GM18861 (cell line): ENCODE results near the gene INAVA.

Source experiments
- ATAC-seq: cut with Tn5 transposase; IDR thresholded peaks from one replicate; pipeline ENCODE4 v1.9.1; 2021; ENCODE audit not compliant: unreplicated experiment

Gene INAVA

GRCh38 chr1:200894712-200895442, at the start of gene INAVA:
Gene INAVA, plus strand, starts transcription at chr1:200894900. Its CDS starts 3,501 bp downstream, at chr1:200898401.
- ATAC-seq: no peak

GRCh38 chr1:200845360-200845759, 49.3 kb upstream of the INAVA start:
- ATAC-seq: no peak

GRCh38 chr1:200846398-200846797, 48.3 kb upstream of the INAVA start:
- no peak for ATAC-seq

GRCh38 chr1:200849430-200849829, 45.3 kb upstream of the INAVA start:
- ATAC-seq: no peak

- no peak for ATAC-seq
Observed at GRCh38 chr1:200850554-200850953, 44.1 kb upstream of the INAVA start.

GRCh38 chr1:200856716-200857357, 37.9 kb upstream of the INAVA start:
- no peak for ATAC-seq

- ATAC-seq: no peak
Observed at GRCh38 chr1:200857804-200858203, 36.9 kb upstream of the INAVA start.

GRCh38 chr1:200861937-200862647, 32.6 kb upstream of the INAVA start:
- peak; percentile 27 for ATAC-seq

GRCh38 chr1:200862713-200863415, 31.8 kb upstream of the INAVA start:
- no peak for ATAC-seq

GRCh38 chr1:200866116-200866515, 28.6 kb upstream of the INAVA start:
- ATAC-seq: no peak

GRCh38 chr1:200866521-200866920, 28.2 kb upstream of the INAVA start:
- ATAC-seq: peak; percentile 63

- ATAC-seq: peak; percentile 3
Observed at GRCh38 chr1:200867018-200867811, 27.5 kb upstream of the INAVA start.

GRCh38 chr1:200869376-200869752, 25.3 kb upstream of the INAVA start:
- ATAC-seq: no peak

GRCh38 chr1:200869753-200870391, 24.8 kb upstream of the INAVA start:
- ATAC-seq: peak; percentile 43

- ATAC-seq: no peak
Observed at GRCh38 chr1:200872446-200873115, 22.1 kb upstream of the INAVA start, which contains the start of gene GPR25. Gene GPR25, plus strand, starts transcription at chr1:200872981. Its CDS starts 57 bp downstream, at chr1:200873038.

- ATAC-seq: no peak
Observed at GRCh38 chr1:200873116-200873670, 21.5 kb upstream of the INAVA start.

GRCh38 chr1:200873671-200874397, 20.9 kb upstream of the INAVA start:
- no peak for ATAC-seq

GRCh38 chr1:200874694-200875093, 20.0 kb upstream of the INAVA start:
- no peak for ATAC-seq
